A549 (cell line): ENCODE results near the gene XPNPEP2.

Source experiments
- CEBPB ChIP-seq, 2 experiments: fragments of >200 bp in 1 of 2; sonication (Bioruptor Twin) in 1 of 2; formaldehyde crosslinking in 1 of 2; IDR thresholded peaks; 2 replicates each; pipeline ENCODE4 v1.6.1; 2012 to 2016
- EP300 ChIP-seq, 2 experiments: fragments of >200 bp; sonication (Bioruptor Twin); formaldehyde crosslinking; IDR thresholded peaks; 2 replicates in 1 of 2; 3 replicates in 1 of 2; pipeline ENCODE4 v1.6.1; 2016 to 2017
- ESRRA ChIP-seq: fragments of 150-350 bp; IDR thresholded peaks from 2 replicates; pipeline ENCODE4 v1.6.1; 2014; ENCODE audit warnings: mild to moderate bottlenecking, low read length, borderline replicate concordance
- HDAC2 ChIP-seq: fragments of 200-600 bp; sonication (generic); IDR thresholded peaks from 2 replicates; pipeline ENCODE4 v1.6.1; 2016
- MAFK ChIP-seq: fragments of 450-650 bp; IDR thresholded peaks from 2 replicates; pipeline ENCODE4 v1.6.1; 2014; ENCODE audit not compliant: partially characterized antibody
- POLR2A ChIP-seq: IDR thresholded peaks from 2 replicates; pipeline ENCODE4 v1.6.1; 2012; ENCODE audit warnings: mild to moderate bottlenecking, low read length
- RNF2 ChIP-seq: fragments of 200-600 bp; sonication (generic); IDR thresholded peaks from 2 replicates; pipeline ENCODE4 v1.6.1; 2016; ENCODE audit warnings: low read depth, mild to moderate bottlenecking, antibody characterized with exemption, moderate library complexity, borderline replicate concordance
- SREBF2 ChIP-seq: fragments of 450-650 bp; IDR thresholded peaks from 2 replicates; pipeline ENCODE4 v1.6.1; 2014; ENCODE audit warnings: mild to moderate bottlenecking, moderate library complexity
- TF ChIP-seq, protein P1 (sequence below): fragments of >200 bp; sonication (Bioruptor Twin); formaldehyde crosslinking; IDR thresholded peaks from 3 replicates; pipeline ENCODE4 v1.5.1; 2016
- TF ChIP-seq, protein P2 (sequence below): fragments of 200-600 bp; sonication (generic); IDR thresholded peaks from 2 replicates; pipeline ENCODE4 v1.6.1; 2016; ENCODE audit warnings: antibody characterized with exemption, mild to moderate bottlenecking, moderate library complexity
- TF ChIP-seq, protein P3 (sequence below): fragments of 150-350 bp; IDR thresholded peaks from 2 replicates; pipeline ENCODE4 v1.6.1; 2014; ENCODE audit warnings: low read depth, mild to moderate bottlenecking, low read length
- TF ChIP-seq, protein P4 (sequence below): IDR thresholded peaks from 2 replicates; pipeline ENCODE4 v1.6.1; 2012
- TF ChIP-seq, protein P5 (sequence below): fragments of 250-450 bp; sonication (Bioruptor Pico); IDR thresholded peaks from 2 replicates; pipeline ENCODE4 v1.5.0; 2020; ENCODE audit warnings: low read depth, mild to moderate bottlenecking, moderate library complexity

DNA sequence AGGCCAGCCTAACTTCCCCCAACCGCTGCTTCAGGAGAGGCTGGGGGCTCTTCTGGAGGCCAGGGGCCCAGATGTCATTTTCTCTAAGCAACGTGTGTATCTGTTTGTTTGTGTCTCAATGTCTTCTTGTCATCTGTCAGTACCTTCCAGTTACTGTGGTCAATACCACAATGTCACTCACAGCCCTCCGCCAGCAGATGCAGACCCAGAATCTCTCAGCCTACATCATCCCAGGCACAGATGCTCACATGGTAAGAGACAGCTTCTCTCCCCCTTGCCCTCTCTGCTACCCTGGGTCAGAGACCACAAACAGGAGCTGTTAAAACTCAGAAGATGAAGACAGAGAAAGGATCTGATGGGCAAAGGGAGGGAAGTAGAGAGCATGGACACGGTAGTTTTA is 5.0 kb downstream of the XPNPEP2 start:
- TF ChIP-seq CEBPB (IDR thresholded peaks at IDR 0.05): no peak
- TF ChIP-seq, protein P1, sequence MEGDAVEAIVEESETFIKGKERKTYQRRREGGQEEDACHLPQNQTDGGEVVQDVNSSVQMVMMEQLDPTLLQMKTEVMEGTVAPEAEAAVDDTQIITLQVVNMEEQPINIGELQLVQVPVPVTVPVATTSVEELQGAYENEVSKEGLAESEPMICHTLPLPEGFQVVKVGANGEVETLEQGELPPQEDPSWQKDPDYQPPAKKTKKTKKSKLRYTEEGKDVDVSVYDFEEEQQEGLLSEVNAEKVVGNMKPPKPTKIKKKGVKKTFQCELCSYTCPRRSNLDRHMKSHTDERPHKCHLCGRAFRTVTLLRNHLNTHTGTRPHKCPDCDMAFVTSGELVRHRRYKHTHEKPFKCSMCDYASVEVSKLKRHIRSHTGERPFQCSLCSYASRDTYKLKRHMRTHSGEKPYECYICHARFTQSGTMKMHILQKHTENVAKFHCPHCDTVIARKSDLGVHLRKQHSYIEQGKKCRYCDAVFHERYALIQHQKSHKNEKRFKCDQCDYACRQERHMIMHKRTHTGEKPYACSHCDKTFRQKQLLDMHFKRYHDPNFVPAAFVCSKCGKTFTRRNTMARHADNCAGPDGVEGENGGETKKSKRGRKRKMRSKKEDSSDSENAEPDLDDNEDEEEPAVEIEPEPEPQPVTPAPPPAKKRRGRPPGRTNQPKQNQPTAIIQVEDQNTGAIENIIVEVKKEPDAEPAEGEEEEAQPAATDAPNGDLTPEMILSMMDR: no peak
- TF ChIP-seq, protein P2, sequence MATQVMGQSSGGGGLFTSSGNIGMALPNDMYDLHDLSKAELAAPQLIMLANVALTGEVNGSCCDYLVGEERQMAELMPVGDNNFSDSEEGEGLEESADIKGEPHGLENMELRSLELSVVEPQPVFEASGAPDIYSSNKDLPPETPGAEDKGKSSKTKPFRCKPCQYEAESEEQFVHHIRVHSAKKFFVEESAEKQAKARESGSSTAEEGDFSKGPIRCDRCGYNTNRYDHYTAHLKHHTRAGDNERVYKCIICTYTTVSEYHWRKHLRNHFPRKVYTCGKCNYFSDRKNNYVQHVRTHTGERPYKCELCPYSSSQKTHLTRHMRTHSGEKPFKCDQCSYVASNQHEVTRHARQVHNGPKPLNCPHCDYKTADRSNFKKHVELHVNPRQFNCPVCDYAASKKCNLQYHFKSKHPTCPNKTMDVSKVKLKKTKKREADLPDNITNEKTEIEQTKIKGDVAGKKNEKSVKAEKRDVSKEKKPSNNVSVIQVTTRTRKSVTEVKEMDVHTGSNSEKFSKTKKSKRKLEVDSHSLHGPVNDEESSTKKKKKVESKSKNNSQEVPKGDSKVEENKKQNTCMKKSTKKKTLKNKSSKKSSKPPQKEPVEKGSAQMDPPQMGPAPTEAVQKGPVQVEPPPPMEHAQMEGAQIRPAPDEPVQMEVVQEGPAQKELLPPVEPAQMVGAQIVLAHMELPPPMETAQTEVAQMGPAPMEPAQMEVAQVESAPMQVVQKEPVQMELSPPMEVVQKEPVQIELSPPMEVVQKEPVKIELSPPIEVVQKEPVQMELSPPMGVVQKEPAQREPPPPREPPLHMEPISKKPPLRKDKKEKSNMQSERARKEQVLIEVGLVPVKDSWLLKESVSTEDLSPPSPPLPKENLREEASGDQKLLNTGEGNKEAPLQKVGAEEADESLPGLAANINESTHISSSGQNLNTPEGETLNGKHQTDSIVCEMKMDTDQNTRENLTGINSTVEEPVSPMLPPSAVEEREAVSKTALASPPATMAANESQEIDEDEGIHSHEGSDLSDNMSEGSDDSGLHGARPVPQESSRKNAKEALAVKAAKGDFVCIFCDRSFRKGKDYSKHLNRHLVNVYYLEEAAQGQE: no peak
- no peak for TF ChIP-seq RNF2
- no peak for TF ChIP-seq MAFK
- TF ChIP-seq, protein P3, sequence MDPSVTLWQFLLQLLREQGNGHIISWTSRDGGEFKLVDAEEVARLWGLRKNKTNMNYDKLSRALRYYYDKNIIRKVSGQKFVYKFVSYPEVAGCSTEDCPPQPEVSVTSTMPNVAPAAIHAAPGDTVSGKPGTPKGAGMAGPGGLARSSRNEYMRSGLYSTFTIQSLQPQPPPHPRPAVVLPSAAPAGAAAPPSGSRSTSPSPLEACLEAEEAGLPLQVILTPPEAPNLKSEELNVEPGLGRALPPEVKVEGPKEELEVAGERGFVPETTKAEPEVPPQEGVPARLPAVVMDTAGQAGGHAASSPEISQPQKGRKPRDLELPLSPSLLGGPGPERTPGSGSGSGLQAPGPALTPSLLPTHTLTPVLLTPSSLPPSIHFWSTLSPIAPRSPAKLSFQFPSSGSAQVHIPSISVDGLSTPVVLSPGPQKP: no peak
- no peak for TF ChIP-seq SREBF2
- TF ChIP-seq EP300 (IDR thresholded peaks at IDR 0.05): no peak
- TF ChIP-seq, protein P4, sequence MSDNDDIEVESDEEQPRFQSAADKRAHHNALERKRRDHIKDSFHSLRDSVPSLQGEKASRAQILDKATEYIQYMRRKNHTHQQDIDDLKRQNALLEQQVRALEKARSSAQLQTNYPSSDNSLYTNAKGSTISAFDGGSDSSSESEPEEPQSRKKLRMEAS: no peak
- TF ChIP-seq, protein P5, sequence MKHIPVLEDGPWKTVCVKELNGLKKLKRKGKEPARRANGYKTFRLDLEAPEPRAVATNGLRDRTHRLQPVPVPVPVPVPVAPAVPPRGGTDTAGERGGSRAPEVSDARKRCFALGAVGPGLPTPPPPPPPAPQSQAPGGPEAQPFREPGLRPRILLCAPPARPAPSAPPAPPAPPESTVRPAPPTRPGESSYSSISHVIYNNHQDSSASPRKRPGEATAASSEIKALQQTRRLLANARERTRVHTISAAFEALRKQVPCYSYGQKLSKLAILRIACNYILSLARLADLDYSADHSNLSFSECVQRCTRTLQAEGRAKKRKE (CRISPR knock-in tag): no peak
- TF ChIP-seq HDAC2: no peak
- TF ChIP-seq ESRRA: no peak
- no peak for TF ChIP-seq POLR2A
